ENCODE results near the gene CUBN.

DNA sequence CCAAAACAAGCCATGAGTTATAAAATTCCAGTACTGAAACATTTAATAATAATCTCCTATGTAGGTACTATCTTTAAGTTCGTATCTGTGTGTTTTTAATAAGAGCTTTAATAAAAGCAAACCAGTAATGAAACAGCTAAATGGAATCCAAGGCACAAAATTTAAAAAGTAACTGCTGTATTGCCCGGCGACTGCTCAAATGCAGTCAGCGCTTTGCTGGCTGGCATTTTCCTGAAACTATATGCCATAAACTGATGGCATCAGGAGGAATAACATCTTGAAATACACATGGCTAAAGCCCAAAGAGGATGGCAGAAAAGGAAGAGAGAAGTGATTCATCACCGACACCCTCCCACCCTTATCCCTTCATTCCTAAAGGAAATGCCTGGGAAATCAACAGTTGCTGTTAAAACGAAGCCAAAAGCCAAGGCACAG lies 133.1 kb downstream of the CUBN start:
- no peak for TF ChIP-seq POLR2A (IDR thresholded peaks at IDR 0.05)
- TF ChIP-seq, protein P1, sequence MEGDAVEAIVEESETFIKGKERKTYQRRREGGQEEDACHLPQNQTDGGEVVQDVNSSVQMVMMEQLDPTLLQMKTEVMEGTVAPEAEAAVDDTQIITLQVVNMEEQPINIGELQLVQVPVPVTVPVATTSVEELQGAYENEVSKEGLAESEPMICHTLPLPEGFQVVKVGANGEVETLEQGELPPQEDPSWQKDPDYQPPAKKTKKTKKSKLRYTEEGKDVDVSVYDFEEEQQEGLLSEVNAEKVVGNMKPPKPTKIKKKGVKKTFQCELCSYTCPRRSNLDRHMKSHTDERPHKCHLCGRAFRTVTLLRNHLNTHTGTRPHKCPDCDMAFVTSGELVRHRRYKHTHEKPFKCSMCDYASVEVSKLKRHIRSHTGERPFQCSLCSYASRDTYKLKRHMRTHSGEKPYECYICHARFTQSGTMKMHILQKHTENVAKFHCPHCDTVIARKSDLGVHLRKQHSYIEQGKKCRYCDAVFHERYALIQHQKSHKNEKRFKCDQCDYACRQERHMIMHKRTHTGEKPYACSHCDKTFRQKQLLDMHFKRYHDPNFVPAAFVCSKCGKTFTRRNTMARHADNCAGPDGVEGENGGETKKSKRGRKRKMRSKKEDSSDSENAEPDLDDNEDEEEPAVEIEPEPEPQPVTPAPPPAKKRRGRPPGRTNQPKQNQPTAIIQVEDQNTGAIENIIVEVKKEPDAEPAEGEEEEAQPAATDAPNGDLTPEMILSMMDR (IDR thresholded peaks at IDR 0.05) = no peak
